ENCODE measurements around the gene TOGARAM2. TPM values are rescaled to one million over a fixed set of nuclear protein-coding genes. Genes with fewer than 3 reads are reported as not detected.

TOGARAM2 gene
- total RNA-seq, result 0.35 TPM in 1 of 2 replicates, not detected in the other
- long read RNA-seq, result 0 reads

- no peak for DNase-seq (ENCODE audit: low read depth, low spot score)
- TF ChIP-seq, protein P1, sequence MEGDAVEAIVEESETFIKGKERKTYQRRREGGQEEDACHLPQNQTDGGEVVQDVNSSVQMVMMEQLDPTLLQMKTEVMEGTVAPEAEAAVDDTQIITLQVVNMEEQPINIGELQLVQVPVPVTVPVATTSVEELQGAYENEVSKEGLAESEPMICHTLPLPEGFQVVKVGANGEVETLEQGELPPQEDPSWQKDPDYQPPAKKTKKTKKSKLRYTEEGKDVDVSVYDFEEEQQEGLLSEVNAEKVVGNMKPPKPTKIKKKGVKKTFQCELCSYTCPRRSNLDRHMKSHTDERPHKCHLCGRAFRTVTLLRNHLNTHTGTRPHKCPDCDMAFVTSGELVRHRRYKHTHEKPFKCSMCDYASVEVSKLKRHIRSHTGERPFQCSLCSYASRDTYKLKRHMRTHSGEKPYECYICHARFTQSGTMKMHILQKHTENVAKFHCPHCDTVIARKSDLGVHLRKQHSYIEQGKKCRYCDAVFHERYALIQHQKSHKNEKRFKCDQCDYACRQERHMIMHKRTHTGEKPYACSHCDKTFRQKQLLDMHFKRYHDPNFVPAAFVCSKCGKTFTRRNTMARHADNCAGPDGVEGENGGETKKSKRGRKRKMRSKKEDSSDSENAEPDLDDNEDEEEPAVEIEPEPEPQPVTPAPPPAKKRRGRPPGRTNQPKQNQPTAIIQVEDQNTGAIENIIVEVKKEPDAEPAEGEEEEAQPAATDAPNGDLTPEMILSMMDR (conservative IDR thresholded peaks at IDR 0.05), result no peak
- Mint-ChIP-seq H3K9me3 (no peaks in the 10 kb centered on the region), H3K4me3 (no peak within 1 kb of the TSS), H3K36me3 (ENCODE audit: low read depth) (no peaks in the 10 kb centered on the region), H3K4me1 (no peaks in the 10 kb centered on the region), H3K27me3 (ENCODE audit: low read depth) (no peaks in the 10 kb centered on the region), H3K27ac (ENCODE audit: unreplicated experiment) (peak within 1 kb of the TSS; percentile 27)
Observed at GRCh38 chr2:28981016-28981441, at the start of gene TOGARAM2. TSS of gene TOGARAM2 (plus strand) at chr2:28981298. CDS start at chr2:28994835, 13,537 bp downstream.

DNA sequence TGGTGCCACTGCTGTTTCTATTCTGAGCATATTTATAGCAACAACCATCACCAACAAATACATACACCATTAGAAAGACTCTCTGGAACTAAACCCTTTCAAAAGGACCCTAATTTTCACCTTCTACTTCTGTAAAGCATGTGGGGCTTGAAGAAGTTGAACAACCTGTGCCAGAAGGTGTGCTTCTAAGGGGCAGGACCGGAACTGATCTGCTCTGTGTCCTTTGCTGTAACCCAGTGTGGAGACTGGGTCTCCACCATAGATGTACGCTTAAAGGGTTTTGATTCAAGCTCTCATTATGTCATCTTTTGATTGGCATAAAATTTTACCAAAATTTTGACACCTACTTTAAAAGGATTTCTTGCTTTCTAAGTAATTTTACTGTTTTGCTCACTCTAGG, 46.3 kb upstream of the TOGARAM2 start:
- H3K9me3 Mint-ChIP-seq, result no peaks in the 10 kb centered on the region
- H3K36me3 Mint-ChIP-seq (ENCODE audit: low read depth), result peaks cover 14% of the 10 kb centered on the region
- no peak for DNase-seq (ENCODE audit: low read depth, low spot score)
- no peak overlapping the region for H3K27ac Mint-ChIP-seq (ENCODE audit: unreplicated experiment)
- H3K4me3 Mint-ChIP-seq, result no peak overlapping the region
- H3K27me3 Mint-ChIP-seq (ENCODE audit: low read depth), result no peaks in the 10 kb centered on the region
- TF ChIP-seq, protein P1 (conservative IDR thresholded peaks at IDR 0.05), result no peak
- no peaks in the 10 kb centered on the region for H3K4me1 Mint-ChIP-seq

DNA sequence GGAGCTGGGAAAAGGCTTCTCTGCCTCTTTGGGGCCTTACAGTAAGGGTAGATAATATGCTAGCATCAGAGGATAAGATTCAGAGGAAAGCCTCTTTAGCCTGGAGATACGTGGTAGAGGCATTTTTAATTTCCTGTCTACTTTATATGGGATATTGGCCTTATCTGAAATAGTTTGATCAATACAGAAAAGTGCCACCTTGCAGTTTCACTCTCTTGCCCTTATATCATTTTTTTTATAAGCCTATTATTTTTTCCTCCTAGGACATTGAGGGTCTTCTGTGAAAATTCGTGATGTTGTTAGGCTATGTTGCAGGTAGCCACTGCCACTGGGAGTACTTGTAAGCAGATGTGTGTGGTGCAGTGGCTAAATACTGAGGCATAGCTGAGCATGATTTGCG, 40.1 kb upstream of the TOGARAM2 start:
- peaks cover 46% of the 10 kb centered on the region for H3K36me3 Mint-ChIP-seq (ENCODE audit: low read depth)
- H3K4me3 Mint-ChIP-seq, result no peak overlapping the region

GRCh38 chr2:28944535-28945248, 36.4 kb upstream of the TOGARAM2 start:
- Mint-ChIP-seq H3K36me3 (ENCODE audit: low read depth) (peaks cover 53% of the 10 kb centered on the region), H3K27ac (ENCODE audit: unreplicated experiment) (peak overlapping the region; percentile 58), H3K9me3 (peaks cover 5% of the 10 kb centered on the region), H3K4me1 (no peaks in the 10 kb centered on the region), H3K4me3 (no peak overlapping the region), H3K27me3 (ENCODE audit: low read depth) (no peaks in the 10 kb centered on the region)
- no peak for DNase-seq (ENCODE audit: low read depth, low spot score)
- TF ChIP-seq, protein P1 (conservative IDR thresholded peaks at IDR 0.05), result no peak

More for the DNA sequence above, 40.1 kb upstream of the TOGARAM2 start:
- H3K27me3 Mint-ChIP-seq (ENCODE audit: low read depth), result no peaks in the 10 kb centered on the region
- H3K9me3 Mint-ChIP-seq, result no peaks in the 10 kb centered on the region
- no peak for DNase-seq (ENCODE audit: low read depth, low spot score)
- TF ChIP-seq, protein P1 (conservative IDR thresholded peaks at IDR 0.05), result no peak
- no peaks in the 10 kb centered on the region for H3K4me1 Mint-ChIP-seq
- H3K27ac Mint-ChIP-seq (ENCODE audit: unreplicated experiment), result no peak overlapping the region

DNA sequence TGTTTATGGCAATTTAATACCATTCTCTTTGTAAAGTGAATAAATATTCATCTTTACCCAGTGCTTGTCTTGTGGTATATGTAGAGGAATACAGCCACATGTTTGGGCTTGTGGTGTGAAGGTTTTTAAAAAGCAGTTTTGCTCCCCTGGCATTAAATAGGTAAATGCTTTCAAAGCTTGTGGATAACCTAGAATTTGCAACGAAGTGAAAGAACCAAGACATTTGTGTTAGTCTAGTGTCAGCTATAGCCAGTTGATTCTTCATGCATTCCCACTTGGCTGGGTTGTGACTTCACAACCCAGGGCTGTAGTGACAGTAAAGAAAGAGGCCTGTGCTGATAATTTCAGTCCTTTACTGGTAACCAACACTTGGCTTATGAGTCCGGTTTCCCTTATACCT, 32.9 kb upstream of the TOGARAM2 start:
- Mint-ChIP-seq H3K27ac (ENCODE audit: unreplicated experiment) (no peak overlapping the region), H3K4me3 (no peak overlapping the region), H3K27me3 (ENCODE audit: low read depth) (peaks cover 6% of the 10 kb centered on the region), H3K4me1 (peaks cover 16% of the 10 kb centered on the region), H3K9me3 (peaks cover 8% of the 10 kb centered on the region), H3K36me3 (ENCODE audit: low read depth) (peaks cover 51% of the 10 kb centered on the region)
- TF ChIP-seq, protein P1 (conservative IDR thresholded peaks at IDR 0.05), result no peak
- DNase-seq (ENCODE audit: low read depth, low spot score), result no peak

All from neural crest cell (in vitro differentiated cells).